ENCODE measurements around the gene NRCAM.

NRCAM gene

GRCh38 chr7:108130261-108130660 lies 326.0 kb downstream of the NRCAM start, which contains the start of gene LAMB4:
TSS of gene LAMB4 (minus strand) at chr7:108130361. CDS start at chr7:108123164, 7,197 bp downstream.
- no peak for DNase-seq (ENCODE audit: low read depth in 2 of 2)

- DNase-seq (ENCODE audit: low read depth in 2 of 2), result no peak
Observed at GRCh38 chr7:108129018-108129965, 326.9 kb downstream of the NRCAM start.

GRCh38 chr7:108128514-108128913 lies 327.7 kb downstream of the NRCAM start:
- DNase-seq (ENCODE audit: low read depth in 2 of 2), result no peak

- no peak for DNase-seq (ENCODE audit: low read depth in 2 of 2)
Observed at GRCh38 chr7:108127461-108127860, 328.8 kb downstream of the NRCAM start.

GRCh38 chr7:108124820-108125219 lies 331.4 kb downstream of the NRCAM start:
- DNase-seq (ENCODE audit: low read depth in 2 of 2), result no peak

- no peak for DNase-seq (ENCODE audit: low read depth in 2 of 2)
Observed at GRCh38 chr7:108122181-108122580, 334.1 kb downstream of the NRCAM start.

GRCh38 chr7:108120933-108121332 lies 335.3 kb downstream of the NRCAM start:
- no peak for DNase-seq (ENCODE audit: low read depth in 2 of 2)

- no peak for DNase-seq (ENCODE audit: low read depth in 2 of 2)
Observed at GRCh38 chr7:108120196-108120595, 336.0 kb downstream of the NRCAM start.

GRCh38 chr7:108118959-108119358 lies 337.3 kb downstream of the NRCAM start:
- no peak for DNase-seq (ENCODE audit: low read depth in 2 of 2)

GRCh38 chr7:108114117-108114841 lies 342.0 kb downstream of the NRCAM start:
- DNase-seq (ENCODE audit: low read depth in 2 of 2), result no peak

- DNase-seq (ENCODE audit: low read depth in 2 of 2), result no peak
Observed at GRCh38 chr7:108112683-108113082, 343.6 kb downstream of the NRCAM start.

GRCh38 chr7:108109221-108109908 lies 346.9 kb downstream of the NRCAM start:
- no peak for DNase-seq (ENCODE audit: low read depth in 2 of 2)

- no peak for DNase-seq (ENCODE audit: low read depth in 2 of 2)
Observed at GRCh38 chr7:108108131-108108530, 348.1 kb downstream of the NRCAM start.

- DNase-seq (ENCODE audit: low read depth in 2 of 2), result no peak
Observed at GRCh38 chr7:108104324-108104723, 351.9 kb downstream of the NRCAM start.

GRCh38 chr7:108103558-108104298 lies 352.5 kb downstream of the NRCAM start:
- DNase-seq (ENCODE audit: low read depth in 2 of 2), result no peak

- DNase-seq (ENCODE audit: low read depth in 2 of 2), result no peak
Observed at GRCh38 chr7:108102671-108103312, 353.4 kb downstream of the NRCAM start.

- no peak for DNase-seq (ENCODE audit: low read depth in 2 of 2)
Observed at GRCh38 chr7:108101759-108102158, 354.5 kb downstream of the NRCAM start.

GRCh38 chr7:108099713-108100112 lies 356.5 kb downstream of the NRCAM start:
- DNase-seq (ENCODE audit: low read depth in 2 of 2), result no peak

- no peak for DNase-seq (ENCODE audit: low read depth in 2 of 2)
Observed at GRCh38 chr7:108097703-108098102, 358.5 kb downstream of the NRCAM start.
